Measurements from ENCODE around the gene TUBB8B. TPM values are rescaled to one million over a fixed set of nuclear protein-coding genes. Genes with fewer than 3 reads are reported as not detected.
"Not testable (repeated sequence)": the region's sequence is repeated elsewhere in the genome, so short reads cannot be mapped to it uniquely, and the experiment has no call there.

TUBB8B gene
- total RNA-seq: not detected in 2 replicates

- H3K4me3 ChIP-seq (ENCODE audit: low read depth, low read length); DNase-seq (ENCODE audit: low read depth): not testable (repeated sequence)
Observed at GRCh38 chr18:49176-49665, at the start of gene TUBB8B. TSS of gene TUBB8B (minus strand) at chr18:49615. CDS start at chr18:49557, 58 bp downstream.

- not testable (repeated sequence) for DNase-seq (ENCODE audit: low read depth); H3K4me3 ChIP-seq (ENCODE audit: low read depth, low read length)
- TF ChIP-seq CTCF (conservative IDR thresholded peaks at IDR 0.05; ENCODE audit: low read depth, low read length): peak; percentile 5
Observed at GRCh38 chr18:97252-97914, 48.0 kb upstream of the TUBB8B start.

- H3K4me3 ChIP-seq (ENCODE audit: low read depth, low read length); DNase-seq (ENCODE audit: low read depth): not testable (repeated sequence)
Observed at GRCh38 chr18:96767-97131, 47.3 kb upstream of the TUBB8B start.

- DNase-seq (ENCODE audit: low read depth); H3K4me3 ChIP-seq (ENCODE audit: low read depth, low read length): not testable (repeated sequence)
Observed at GRCh38 chr18:96101-96766, 46.8 kb upstream of the TUBB8B start.

- DNase-seq (ENCODE audit: low read depth); H3K4me3 ChIP-seq (ENCODE audit: low read depth, low read length): not testable (repeated sequence)
Observed at GRCh38 chr18:95580-95979, 46.2 kb upstream of the TUBB8B start.

GRCh38 chr18:93897-94408 is 44.5 kb upstream of the TUBB8B start:
- DNase-seq (ENCODE audit: low read depth); H3K4me3 ChIP-seq (ENCODE audit: low read depth, low read length): not testable (repeated sequence)

- H3K4me3 ChIP-seq (ENCODE audit: low read depth, low read length); DNase-seq (ENCODE audit: low read depth): not testable (repeated sequence)
Observed at GRCh38 chr18:91561-91960, 42.1 kb upstream of the TUBB8B start.

- not testable (repeated sequence) for H3K4me3 ChIP-seq (ENCODE audit: low read depth, low read length); DNase-seq (ENCODE audit: low read depth)
Observed at GRCh38 chr18:90396-91193, 41.2 kb upstream of the TUBB8B start.

GRCh38 chr18:89124-89523 is 39.7 kb upstream of the TUBB8B start:
- H3K4me3 ChIP-seq (ENCODE audit: low read depth, low read length); DNase-seq (ENCODE audit: low read depth): not testable (repeated sequence)

- not testable (repeated sequence) for DNase-seq (ENCODE audit: low read depth); H3K4me3 ChIP-seq (ENCODE audit: low read depth, low read length)
Observed at GRCh38 chr18:84801-85200, 35.4 kb upstream of the TUBB8B start.

- not testable (repeated sequence) for H3K4me3 ChIP-seq (ENCODE audit: low read depth, low read length); DNase-seq (ENCODE audit: low read depth)
Observed at GRCh38 chr18:82626-83209, 33.3 kb upstream of the TUBB8B start.

- H3K4me3 ChIP-seq (ENCODE audit: low read depth, low read length): not testable (repeated sequence)
Observed at GRCh38 chr18:80881-81280, 31.5 kb upstream of the TUBB8B start.

GRCh38 chr18:80202-80601 is 30.8 kb upstream of the TUBB8B start:
- not testable (repeated sequence) for DNase-seq (ENCODE audit: low read depth); H3K4me3 ChIP-seq (ENCODE audit: low read depth, low read length)

More at GRCh38 chr18:80881-81280, 31.5 kb upstream of the TUBB8B start:
- DNase-seq (ENCODE audit: low read depth): not testable (repeated sequence)

Measured in epithelial cell of proximal tubule (primary cell).